ENCODE results near the gene TMOD3.

GRCh38 chr15:51842852-51843737 lies 13.6 kb downstream of the TMOD3 start:
- TF ChIP-seq, protein P1, sequence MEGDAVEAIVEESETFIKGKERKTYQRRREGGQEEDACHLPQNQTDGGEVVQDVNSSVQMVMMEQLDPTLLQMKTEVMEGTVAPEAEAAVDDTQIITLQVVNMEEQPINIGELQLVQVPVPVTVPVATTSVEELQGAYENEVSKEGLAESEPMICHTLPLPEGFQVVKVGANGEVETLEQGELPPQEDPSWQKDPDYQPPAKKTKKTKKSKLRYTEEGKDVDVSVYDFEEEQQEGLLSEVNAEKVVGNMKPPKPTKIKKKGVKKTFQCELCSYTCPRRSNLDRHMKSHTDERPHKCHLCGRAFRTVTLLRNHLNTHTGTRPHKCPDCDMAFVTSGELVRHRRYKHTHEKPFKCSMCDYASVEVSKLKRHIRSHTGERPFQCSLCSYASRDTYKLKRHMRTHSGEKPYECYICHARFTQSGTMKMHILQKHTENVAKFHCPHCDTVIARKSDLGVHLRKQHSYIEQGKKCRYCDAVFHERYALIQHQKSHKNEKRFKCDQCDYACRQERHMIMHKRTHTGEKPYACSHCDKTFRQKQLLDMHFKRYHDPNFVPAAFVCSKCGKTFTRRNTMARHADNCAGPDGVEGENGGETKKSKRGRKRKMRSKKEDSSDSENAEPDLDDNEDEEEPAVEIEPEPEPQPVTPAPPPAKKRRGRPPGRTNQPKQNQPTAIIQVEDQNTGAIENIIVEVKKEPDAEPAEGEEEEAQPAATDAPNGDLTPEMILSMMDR (conservative IDR thresholded peaks at IDR 0.05): no peak
- no peak for TF ChIP-seq ZFX (IDR thresholded peaks at IDR 0.05)
